Fibroblast of pulmonary artery (primary cell): ENCODE measurements around the gene ALK.

Experiments
- DNase-seq: peaks from one replicate; pipeline ENCODE4 v3.0.0-alpha.2; 2010; ENCODE audit warnings: low read depth
- H3K4me3 ChIP-seq: replicated peaks from 2 replicates; pipeline ENCODE4 v1.5.1; 2011; ENCODE audit warnings: low read depth, mild to moderate bottlenecking, control low read depth, low read length, moderate library complexity
- CTCF ChIP-seq: IDR thresholded peaks from 2 replicates; pipeline ENCODE4 v1.5.1; 2011; ENCODE audit warnings: mild to moderate bottlenecking, control low read depth, low read length, inconsistent platforms; ENCODE audit errors: missing control alignments

The ALK gene

GRCh38 chr2:29526587-29527586 is 394.5 kb downstream of the ALK start:
- TF ChIP-seq CTCF = no peak
- no peak for DNase-seq
- no peak overlapping the region for H3K4me3 ChIP-seq

GRCh38 chr2:29525921-29526320 is 395.5 kb downstream of the ALK start:
- H3K4me3 ChIP-seq = no peak overlapping the region
- no peak for DNase-seq
- no peak for TF ChIP-seq CTCF

- DNase-seq = no peak
- no peak for TF ChIP-seq CTCF
- H3K4me3 ChIP-seq = no peak overlapping the region
These were observed 396.7 kb downstream of the ALK start for GRCh38 chr2:29524652-29525051.

GRCh38 chr2:29522951-29523669 is 398.3 kb downstream of the ALK start:
- no peak overlapping the region for H3K4me3 ChIP-seq
- DNase-seq = peak; percentile 11
- no peak for TF ChIP-seq CTCF

GRCh38 chr2:29520001-29520400 is 401.4 kb downstream of the ALK start:
- DNase-seq = peak; percentile 12
- no peak overlapping the region for H3K4me3 ChIP-seq
- no peak for TF ChIP-seq CTCF

GRCh38 chr2:29519338-29519925 is 402.0 kb downstream of the ALK start:
- DNase-seq = peak; percentile 71
- H3K4me3 ChIP-seq = no peak overlapping the region
- no peak for TF ChIP-seq CTCF
